SK-N-SH (cell line): ENCODE measurements around the gene KRTAP9-1. TPM values are rescaled to one million over a fixed set of nuclear protein-coding genes. Genes with fewer than 3 reads are reported as not detected.

Experiments used
- CTCF ChIA-PET: fragments of 300-600, 350-600 bp; formaldehyde crosslinking; extraction: SDS; loops from one replicate; lab custom pipeline; 2021; lab: Yijun Ruan, JAX
- POLR2A ChIA-PET: fragments of 350-600 bp; sonication (Branson Sonifier 250); formaldehyde crosslinking; extraction: SDS; loops from one replicate; lab custom pipeline; 2020; ENCODE audit warnings: antibody characterized with exemption, inconsistent platforms; lab: Yijun Ruan, JAX
- DNase-seq: peaks from one replicate; pipeline ENCODE4 v3.0.0; 2012
- H2AFZ ChIP-seq: fragments of 200-600 bp; sonication (generic); 2 replicates; pipeline ENCODE4 v1.8.1; 2016; ENCODE audit warnings: antibody characterized with exemption, mild to moderate bottlenecking, low read depth
- H3F3A ChIP-seq: fragments of 200-600 bp; sonication (generic); replicated peaks from 2 replicates; pipeline ENCODE3; 2016; ENCODE audit warnings: antibody characterized with exemption, mild to moderate bottlenecking; ENCODE audit not compliant: insufficient read depth
- H3K27ac ChIP-seq, 2 experiments: fragments of 200-500 bp in 1 of 2; fragments of 200-600 bp in 1 of 2; sonication (Bioruptor generic) in 1 of 2; sonication (generic), shearing (Covaris generic) in 1 of 2; 2 replicates each; pipeline versions ENCODE4 v1.5.1 to v1.6.1; 2014 to 2016; ENCODE audit warnings: low read depth in 2 of 2, inconsistent platforms in 1 of 2, low read length in 1 of 2, mild to moderate bottlenecking in 1 of 2, mixed read lengths in 1 of 2
- H3K27me3 ChIP-seq: fragments of 200-600 bp; sonication (generic), shearing (Covaris generic); 2 replicates; pipeline ENCODE4 v1.6.1; 2016; ENCODE audit warnings: mixed run types; ENCODE audit not compliant: insufficient read depth
- H3K36me3 ChIP-seq, 2 experiments: fragments of 200-500 bp in 1 of 2; fragments of 200-600 bp in 1 of 2; sonication (Bioruptor generic) in 1 of 2; sonication (generic) in 1 of 2; replicated peaks in 1 of 2; 2 replicates each; pipeline versions ENCODE3 to v1.5.1; 2014 to 2016; ENCODE audit warnings: low read length in 1 of 2, mild to moderate bottlenecking in 1 of 2; ENCODE audit not compliant: insufficient read depth in 2 of 2, control insufficient read depth in 1 of 2
- H3K4me1 ChIP-seq, 2 experiments: fragments of 200-500 bp in 1 of 2; fragments of 200-600 bp in 1 of 2; sonication (Bioruptor generic) in 1 of 2; sonication (generic), shearing (Covaris generic) in 1 of 2; 2 replicates each; pipeline versions ENCODE4 v1.5.1 to v1.6.1; 2014 to 2016; ENCODE audit warnings: low read depth in 1 of 2, low read length in 1 of 2, mixed run types in 1 of 2; ENCODE audit not compliant: insufficient read depth in 2 of 2, control insufficient read depth in 1 of 2
- H3K4me2 ChIP-seq: fragments of 200-600 bp; sonication (generic), shearing (Covaris generic); 2 replicates; pipeline ENCODE4 v1.6.1; 2017; ENCODE audit warnings: mixed run types
- H3K4me3 ChIP-seq, 2 experiments: fragments of 200-500 bp in 1 of 2; fragments of 200-600 bp in 1 of 2; sonication (Bioruptor generic) in 1 of 2; sonication (generic), shearing (Covaris generic) in 1 of 2; 2 replicates each; pipeline versions ENCODE4 v1.5.1 to v1.8.1; 2014 to 2016; ENCODE audit warnings: low read depth in 2 of 2, inconsistent platforms in 1 of 2, low read length in 1 of 2, mild to moderate bottlenecking in 1 of 2, mixed read lengths in 1 of 2, moderate library complexity in 1 of 2
- H3K79me2 ChIP-seq: fragments of 200-600 bp; sonication (generic); 2 replicates; pipeline ENCODE4 v1.8.1; 2017; ENCODE audit warnings: mild to moderate bottlenecking; ENCODE audit not compliant: insufficient read depth
- H3K9ac ChIP-seq: fragments of 200-600 bp; sonication (generic); 2 replicates; pipeline ENCODE4 v1.6.1; 2017; ENCODE audit warnings: mixed run types
- H3K9me2 ChIP-seq: fragments of 200-600 bp; sonication (generic); 2 replicates; pipeline ENCODE4 v1.6.1; 2017; ENCODE audit warnings: mixed run types
- H3K9me3 ChIP-seq: fragments of 200-600 bp; sonication (generic); 2 replicates; pipeline ENCODE4 v1.6.1; 2017; ENCODE audit warnings: mixed run types, mild to moderate bottlenecking, moderate library complexity
- H4K20me1 ChIP-seq: fragments of 200-600 bp; sonication (generic); 2 replicates; pipeline ENCODE4 v1.6.1; 2017; ENCODE audit warnings: mild to moderate bottlenecking, mixed run types; ENCODE audit not compliant: insufficient read depth
- CHD2 ChIP-seq: fragments of 150-350 bp; IDR thresholded peaks from 2 replicates; pipeline ENCODE4 v1.6.1; 2018; ENCODE audit warnings: low read length; ENCODE audit not compliant: partially characterized antibody
- ELF1 ChIP-seq: IDR thresholded peaks from 2 replicates; pipeline ENCODE4 v1.4.0; 2012
- EP300 ChIP-seq, 2 experiments: IDR thresholded peaks; 2 replicates each; pipeline versions ENCODE4 v1.4.0 to v1.6.1; 2012; ENCODE audit warnings: borderline replicate concordance in 1 of 2, low read depth in 1 of 2, low read length in 1 of 2
- EZH2phosphoT487 ChIP-seq: fragments of 200-600 bp; sonication (generic); IDR thresholded peaks from 2 replicates; pipeline ENCODE4 v1.6.1; 2017; ENCODE audit warnings: low read depth, mixed run types, mild to moderate bottlenecking, antibody characterized with exemption, moderate library complexity, borderline replicate concordance
- FOXJ3 ChIP-seq: sonication (generic); formaldehyde crosslinking; IDR thresholded peaks from 2 replicates; pipeline ENCODE4 v1.5.1; 2020; ENCODE audit warnings: mild to moderate bottlenecking, missing genetic modification reagents
- JUND ChIP-seq: IDR thresholded peaks from 2 replicates; pipeline ENCODE4 v1.4.0; 2012
- MXI1 ChIP-seq: IDR thresholded peaks from 2 replicates; pipeline ENCODE4 v1.6.1; 2012; ENCODE audit warnings: mild to moderate bottlenecking, low read depth, low read length, improper control_type of control experiment
- NFIC ChIP-seq: IDR thresholded peaks from 2 replicates; pipeline ENCODE4 v1.4.0; 2012; ENCODE audit warnings: borderline replicate concordance
- RXRA ChIP-seq: IDR thresholded peaks from 2 replicates; pipeline ENCODE4 v1.4.0; 2012; ENCODE audit warnings: low read depth, mild to moderate bottlenecking, borderline replicate concordance
- SIN3A ChIP-seq: IDR thresholded peaks from 2 replicates; pipeline ENCODE4 v1.6.1; 2012; ENCODE audit warnings: low read depth, mild to moderate bottlenecking, low read length, moderate library complexity, borderline replicate concordance
- SMC3 ChIP-seq: IDR thresholded peaks from 2 replicates; pipeline ENCODE4 v1.6.1; 2012; ENCODE audit warnings: low read depth, low read length, improper control_type of control experiment
- TAF1 ChIP-seq: IDR thresholded peaks from 2 replicates; pipeline ENCODE4 v1.6.1; 2012; ENCODE audit warnings: low read depth, mild to moderate bottlenecking, low read length, moderate library complexity, borderline replicate concordance
- TCF12 ChIP-seq: IDR thresholded peaks from 2 replicates; pipeline ENCODE4 v1.4.0; 2012
- TEAD4 ChIP-seq: IDR thresholded peaks from 2 replicates; pipeline ENCODE4 v1.4.0; 2012; ENCODE audit warnings: mild to moderate bottlenecking, borderline replicate concordance; ENCODE audit not compliant: insufficient read depth
- YY1 ChIP-seq: IDR thresholded peaks from 2 replicates; pipeline ENCODE4 v1.4.0; 2012; ENCODE audit warnings: low read depth, mild to moderate bottlenecking
- WGBS: methylation state at CpG from one replicate; pipeline ENCODE4 v1.1.6; 2017; ENCODE audit warnings: low lambda C conversion rate; 5-methylcytosine and 5-hydroxymethylcytosine counted together
- polyA plus RNA-seq, 3 experiments: library from polyadenylated mRNA; depleted of rRNA; stranded (reverse); fragments of >200 nt; gene quantifications; 2 replicates each; pipeline ENCODE4 v1.2.3, GENCODE V29; 2012
- TF ChIP-seq, protein P1 (sequence below): IDR thresholded peaks from 2 replicates; pipeline ENCODE4 v1.4.0; 2012; ENCODE audit warnings: low read depth, borderline replicate concordance
- TF ChIP-seq, protein P2 (sequence below): IDR thresholded peaks from 2 replicates; pipeline ENCODE4 v1.4.0; 2012; ENCODE audit warnings: low read depth
- TF ChIP-seq, protein P3 (sequence below): fragments of 200-600 bp; sonication (generic); IDR thresholded peaks from 2 replicates; pipeline ENCODE4 v1.6.1; 2017; ENCODE audit warnings: antibody characterized with exemption, mild to moderate bottlenecking, moderate library complexity

KRTAP9-1 gene
- polyA plus RNA-seq, 1 of the 3 experiments (the other 2 are of a cell fraction), result not detected

DNA sequence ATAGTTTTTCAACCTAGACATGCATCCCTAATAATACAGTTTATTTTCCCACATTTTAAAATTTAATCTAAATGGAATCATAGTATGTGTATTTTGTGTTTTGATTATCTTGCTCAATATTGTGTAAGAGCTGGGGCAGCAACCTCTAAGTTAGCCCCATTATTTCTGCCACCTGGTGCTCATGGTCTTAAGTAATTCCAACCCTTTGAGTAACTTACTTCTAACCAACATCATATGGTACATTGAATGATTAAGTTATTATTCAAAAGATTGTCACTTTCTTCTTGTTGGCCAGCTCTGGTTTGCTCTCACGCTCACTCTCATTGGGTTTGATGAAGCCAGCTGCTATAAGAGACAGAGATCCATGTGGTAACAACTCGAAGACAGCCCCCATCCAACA lies 17.8 kb upstream of the KRTAP9-1 start:
- CTCF ChIA-PET, result no interaction called here
- no peaks in the 10 kb centered on the region for H3K79me2 ChIP-seq
- H3K36me3 ChIP-seq, result no peaks in the 10 kb centered on the region
- no peak for TF ChIP-seq TCF12
- no peak for TF ChIP-seq ELF1
- TF ChIP-seq, protein P1, sequence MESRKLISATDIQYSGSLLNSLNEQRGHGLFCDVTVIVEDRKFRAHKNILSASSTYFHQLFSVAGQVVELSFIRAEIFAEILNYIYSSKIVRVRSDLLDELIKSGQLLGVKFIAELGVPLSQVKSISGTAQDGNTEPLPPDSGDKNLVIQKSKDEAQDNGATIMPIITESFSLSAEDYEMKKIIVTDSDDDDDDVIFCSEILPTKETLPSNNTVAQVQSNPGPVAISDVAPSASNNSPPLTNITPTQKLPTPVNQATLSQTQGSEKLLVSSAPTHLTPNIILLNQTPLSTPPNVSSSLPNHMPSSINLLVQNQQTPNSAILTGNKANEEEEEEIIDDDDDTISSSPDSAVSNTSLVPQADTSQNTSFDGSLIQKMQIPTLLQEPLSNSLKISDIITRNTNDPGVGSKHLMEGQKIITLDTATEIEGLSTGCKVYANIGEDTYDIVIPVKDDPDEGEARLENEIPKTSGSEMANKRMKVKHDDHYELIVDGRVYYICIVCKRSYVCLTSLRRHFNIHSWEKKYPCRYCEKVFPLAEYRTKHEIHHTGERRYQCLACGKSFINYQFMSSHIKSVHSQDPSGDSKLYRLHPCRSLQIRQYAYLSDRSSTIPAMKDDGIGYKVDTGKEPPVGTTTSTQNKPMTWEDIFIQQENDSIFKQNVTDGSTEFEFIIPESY, result no peak
- no peak for TF ChIP-seq TAF1
- TF ChIP-seq SIN3A, result no peak
- no peak for TF ChIP-seq MXI1
- TF ChIP-seq CHD2, result no peak
- TF ChIP-seq, protein P2, sequence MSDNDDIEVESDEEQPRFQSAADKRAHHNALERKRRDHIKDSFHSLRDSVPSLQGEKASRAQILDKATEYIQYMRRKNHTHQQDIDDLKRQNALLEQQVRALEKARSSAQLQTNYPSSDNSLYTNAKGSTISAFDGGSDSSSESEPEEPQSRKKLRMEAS, result no peak
- TF ChIP-seq EZH2phosphoT487, result no peak
- no peak for TF ChIP-seq EP300 (IDR thresholded peaks at IDR 0.05; ENCODE audit: borderline replicate concordance in 1 of 2, low read depth in 1 of 2, low read length in 1 of 2)
- TF ChIP-seq JUND, result no peak
- TF ChIP-seq NFIC, result no peak
- TF ChIP-seq, protein P3, sequence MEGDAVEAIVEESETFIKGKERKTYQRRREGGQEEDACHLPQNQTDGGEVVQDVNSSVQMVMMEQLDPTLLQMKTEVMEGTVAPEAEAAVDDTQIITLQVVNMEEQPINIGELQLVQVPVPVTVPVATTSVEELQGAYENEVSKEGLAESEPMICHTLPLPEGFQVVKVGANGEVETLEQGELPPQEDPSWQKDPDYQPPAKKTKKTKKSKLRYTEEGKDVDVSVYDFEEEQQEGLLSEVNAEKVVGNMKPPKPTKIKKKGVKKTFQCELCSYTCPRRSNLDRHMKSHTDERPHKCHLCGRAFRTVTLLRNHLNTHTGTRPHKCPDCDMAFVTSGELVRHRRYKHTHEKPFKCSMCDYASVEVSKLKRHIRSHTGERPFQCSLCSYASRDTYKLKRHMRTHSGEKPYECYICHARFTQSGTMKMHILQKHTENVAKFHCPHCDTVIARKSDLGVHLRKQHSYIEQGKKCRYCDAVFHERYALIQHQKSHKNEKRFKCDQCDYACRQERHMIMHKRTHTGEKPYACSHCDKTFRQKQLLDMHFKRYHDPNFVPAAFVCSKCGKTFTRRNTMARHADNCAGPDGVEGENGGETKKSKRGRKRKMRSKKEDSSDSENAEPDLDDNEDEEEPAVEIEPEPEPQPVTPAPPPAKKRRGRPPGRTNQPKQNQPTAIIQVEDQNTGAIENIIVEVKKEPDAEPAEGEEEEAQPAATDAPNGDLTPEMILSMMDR, result no peak
- no peak overlapping the region for H2AFZ ChIP-seq
- no peak overlapping the region for H3K27ac ChIP-seq
- peaks cover 54% of the 10 kb centered on the region for H3K27me3 ChIP-seq
- WGBS, result 15% methylated on average over 2 of the region's 2 CpGs
- POLR2A ChIA-PET, result no interaction called here
- H3F3A ChIP-seq, result no peaks in the 10 kb centered on the region
- no peak overlapping the region for H3K4me2 ChIP-seq
- H3K9me3 ChIP-seq, result no peaks in the 10 kb centered on the region
- no peak overlapping the region for H3K9ac ChIP-seq
- H3K4me1 ChIP-seq, result no peaks in the 10 kb centered on the region
- no peak overlapping the region for H3K4me3 ChIP-seq
- H4K20me1 ChIP-seq, result no peaks in the 10 kb centered on the region
- H3K9me2 ChIP-seq, result no peaks in the 10 kb centered on the region
- no peak for DNase-seq

DNA sequence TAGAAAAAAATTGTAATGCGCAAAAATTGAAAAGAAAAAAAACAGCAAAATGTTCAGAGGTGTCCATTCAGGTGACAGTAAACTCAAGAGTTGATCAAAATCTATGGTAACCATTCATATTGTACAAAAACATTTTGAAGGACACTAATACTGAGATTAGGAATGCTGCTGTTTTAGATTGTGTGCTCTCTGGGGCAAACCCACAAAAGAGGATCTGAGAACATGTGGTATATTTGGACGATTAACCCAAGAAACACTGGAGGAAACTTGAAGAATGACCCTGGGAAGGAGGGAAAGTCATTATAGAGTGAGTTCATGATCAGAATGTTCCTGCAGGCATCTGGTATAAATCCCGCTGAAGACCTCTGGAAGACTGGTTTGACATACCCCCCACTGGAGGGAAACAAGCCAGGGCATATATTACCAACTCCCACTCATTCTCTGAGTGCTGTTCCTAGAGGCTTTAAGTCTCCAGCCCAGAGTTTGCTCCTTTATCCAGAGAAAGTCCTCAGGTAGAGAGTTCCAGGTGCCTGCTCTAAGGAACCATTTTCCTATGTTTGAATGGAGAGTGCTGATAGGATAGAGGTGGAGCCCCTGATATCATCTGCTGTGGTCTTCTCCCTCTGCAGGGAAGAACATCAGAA lies 12.8 kb upstream of the KRTAP9-1 start:
- Histone ChIP-seq H3F3A (no peaks in the 10 kb centered on the region), H3K36me3 (no peaks in the 10 kb centered on the region), H3K4me3 (no peak overlapping the region), H3K9me2 (no peaks in the 10 kb centered on the region), H3K9me3 (no peaks in the 10 kb centered on the region), H4K20me1 (no peaks in the 10 kb centered on the region), H3K4me1 (no peaks in the 10 kb centered on the region), H3K4me2 (no peak overlapping the region), H3K27ac (no peak overlapping the region), H3K79me2 (no peaks in the 10 kb centered on the region), H3K9ac (no peak overlapping the region), H3K27me3 (peaks cover 40% of the 10 kb centered on the region), H2AFZ (no peak overlapping the region)
- no peak for TF ChIP-seq FOXJ3
- TF ChIP-seq TEAD4, result no peak
- no peak for TF ChIP-seq SMC3
- no peak for TF ChIP-seq RXRA
- TF ChIP-seq YY1, result no peak
- TF ChIP-seq TCF12, result no peak
- TF ChIP-seq EZH2phosphoT487, result 0 out of 2 replicates have a peak, but pooled peaks have one; percentile 2
- WGBS, result 8% methylated on average over 3 of the region's 3 CpGs
- POLR2A ChIA-PET, result no interaction called here
- CTCF ChIA-PET, result interaction anchor here (1.2 kb wide), 1 partner anchor 51 kb away, joined by 5 read pairs; no protein-coding TSS in a partner anchor
- no peak for DNase-seq
